H9 (cell line): ENCODE results near the gene SCAF1. TPM values are rescaled to one million over a fixed set of nuclear protein-coding genes. Genes with fewer than 3 reads are reported as not detected.

Experiments
- DNase-seq: peaks from one replicate; pipeline ENCODE4 v3.0.0-alpha.2; 2017
- H2AFZ ChIP-seq: one replicate; pipeline ENCODE4 v1.6.1; 2013; ENCODE audit warnings: mild to moderate bottlenecking, low read length, control low read depth, moderate library complexity
- H2AK5ac ChIP-seq: 2 replicates; pipeline ENCODE4 v1.6.1; 2013; ENCODE audit warnings: low read length, control low read depth, mixed read lengths; ENCODE audit not compliant: insufficient read length
- H2BK120ac ChIP-seq: one replicate; pipeline ENCODE4 v1.6.1; 2013; ENCODE audit warnings: low read depth, mild to moderate bottlenecking, low read length, control low read depth, inconsistent platforms; ENCODE audit not compliant: poor library complexity, severe bottlenecking
- H2BK12ac ChIP-seq: 2 replicates; pipeline ENCODE4 v1.6.1; 2013; ENCODE audit warnings: low read length, control low read depth, mixed read lengths, low read depth; ENCODE audit not compliant: insufficient read length
- H2BK15ac ChIP-seq: 2 replicates; pipeline ENCODE4 v1.6.1; 2013; ENCODE audit warnings: low read depth, low read length, control low read depth
- H2BK20ac ChIP-seq: one replicate; pipeline ENCODE4 v1.6.1; 2013; ENCODE audit warnings: low read depth, mild to moderate bottlenecking, low read length, control low read depth, inconsistent platforms; ENCODE audit not compliant: poor library complexity, severe bottlenecking
- H2BK5ac ChIP-seq: 2 replicates; pipeline ENCODE4 v1.6.1; 2013; ENCODE audit warnings: low read length, control low read depth, mixed read lengths; ENCODE audit not compliant: insufficient read length
- H3K14ac ChIP-seq: 2 replicates; pipeline ENCODE4 v1.6.1; 2013; ENCODE audit warnings: low read length, control low read depth; ENCODE audit not compliant: insufficient read depth
- H3K18ac ChIP-seq: 2 replicates; pipeline ENCODE4 v1.6.1; 2013; ENCODE audit warnings: low read depth, mild to moderate bottlenecking, mixed read lengths, low read length, control low read depth; ENCODE audit not compliant: insufficient read length
- H3K23ac ChIP-seq: 2 replicates; pipeline ENCODE4 v1.6.1; 2013; ENCODE audit warnings: low read length, control low read depth, mixed read lengths, low read depth; ENCODE audit not compliant: insufficient read length
- H3K23me2 ChIP-seq: 2 replicates; pipeline ENCODE4 v1.6.1; 2013; ENCODE audit warnings: low read depth, mild to moderate bottlenecking, mixed read lengths, low read length, control low read depth; ENCODE audit not compliant: insufficient read length, poor library complexity, severe bottlenecking
- H3K27ac ChIP-seq: 2 replicates; pipeline ENCODE4 v1.5.1; 2013; ENCODE audit warnings: low read length, control low read depth, mixed read lengths, low read depth; ENCODE audit not compliant: insufficient read length
- H3K27me3 ChIP-seq: 2 replicates; pipeline ENCODE4 v1.6.1; 2013; ENCODE audit warnings: low read length, control low read depth, inconsistent platforms; ENCODE audit not compliant: insufficient read depth
- H3K4ac ChIP-seq: 2 replicates; pipeline ENCODE4 v1.6.1; 2013; ENCODE audit warnings: low read depth, mild to moderate bottlenecking, control low read depth, inconsistent platforms, low read length, moderate library complexity
- H3K4me1 ChIP-seq: 2 replicates; pipeline ENCODE4 v1.6.1; 2013; ENCODE audit warnings: low read length, control low read depth, inconsistent platforms; ENCODE audit not compliant: insufficient read depth
- H3K4me2 ChIP-seq: 2 replicates; pipeline ENCODE4 v1.6.1; 2013; ENCODE audit warnings: low read length, control low read depth, mixed read lengths; ENCODE audit not compliant: insufficient read length, insufficient read depth
- H3K56ac ChIP-seq: 2 replicates; pipeline ENCODE4 v1.6.1; 2013; ENCODE audit warnings: low read depth, mild to moderate bottlenecking, mixed read lengths, low read length, control low read depth; ENCODE audit not compliant: insufficient read length
- H3K79me1 ChIP-seq: 2 replicates; pipeline ENCODE4 v1.6.1; 2013; ENCODE audit warnings: low read depth, mild to moderate bottlenecking, moderate library complexity, low read length, control low read depth, inconsistent platforms; ENCODE audit not compliant: insufficient read depth, poor library complexity, severe bottlenecking
- H3K79me2 ChIP-seq: 2 replicates; pipeline ENCODE4 v1.6.1; 2013; ENCODE audit warnings: low read length, control low read depth, inconsistent platforms; ENCODE audit not compliant: insufficient read depth
- H3K9ac ChIP-seq: 2 replicates; pipeline ENCODE4 v1.6.1; 2013; ENCODE audit warnings: low read length, control low read depth, mixed read lengths; ENCODE audit not compliant: insufficient read length; ENCODE audit errors: extremely low read depth
- H3K9me3 ChIP-seq: one replicate; pipeline ENCODE4 v1.6.1; 2013; ENCODE audit warnings: low read depth, low read length, inconsistent platforms; ENCODE audit not compliant: control insufficient read depth
- H3T11ph ChIP-seq: one replicate; pipeline ENCODE4 v1.6.1; 2013; ENCODE audit warnings: mild to moderate bottlenecking, low read length, control low read depth, inconsistent platforms
- H4K20me1 ChIP-seq: one replicate; pipeline ENCODE4 v1.6.1; 2013; ENCODE audit not compliant: control insufficient read depth, insufficient read length, insufficient read depth
- H4K5ac ChIP-seq: 2 replicates; pipeline ENCODE4 v1.6.1; 2013; ENCODE audit warnings: low read depth, mild to moderate bottlenecking, mixed read lengths, low read length, control low read depth; ENCODE audit not compliant: insufficient read length
- H4K8ac ChIP-seq: replicated peaks from 2 replicates; pipeline ENCODE4 v1.6.1; 2013; ENCODE audit warnings: low read length, control low read depth, mixed read lengths, low read depth; ENCODE audit not compliant: insufficient read length
- H4K91ac ChIP-seq: 2 replicates; pipeline ENCODE4 v1.6.1; 2013; ENCODE audit warnings: low read depth, mild to moderate bottlenecking, moderate library complexity, mixed read lengths, low read length, control low read depth; ENCODE audit not compliant: insufficient read length
- H3K27ac Mint-ChIP-seq, 3 experiments: 2 replicates in 2 of 3; 3 replicates in 1 of 3; pipeline ENCODE4 v1.8.0; 2020 to 2021; ENCODE audit warnings: mixed read lengths in 3 of 3, mild to moderate bottlenecking in 1 of 3, moderate library complexity in 1 of 3
- H3K27me3 Mint-ChIP-seq: 2 replicates; pipeline ENCODE4 v1.8.0; 2021; ENCODE audit warnings: low read depth, mild to moderate bottlenecking, moderate library complexity, mixed read lengths
- H3K36me3 Mint-ChIP-seq, 3 experiments: 2 replicates in 2 of 3; 3 replicates in 1 of 3; pipeline ENCODE4 v1.8.0; 2020 to 2021; ENCODE audit warnings: low read depth in 3 of 3, mixed read lengths in 3 of 3; ENCODE audit not compliant: insufficient read depth in 1 of 3
- H3K4me1 Mint-ChIP-seq, 2 experiments: 2 replicates each; pipeline ENCODE4 v1.8.0; 2020; ENCODE audit warnings: mixed read lengths in 2 of 2
- H3K4me3 Mint-ChIP-seq, 2 experiments: 2 replicates in 1 of 2; 3 replicates in 1 of 2; pipeline ENCODE4 v1.8.0; 2020 to 2021; ENCODE audit warnings: mild to moderate bottlenecking in 2 of 2, mixed read lengths in 2 of 2, moderate library complexity in 1 of 2
- H3K9me3 Mint-ChIP-seq, 2 experiments: 2 replicates in 1 of 2; 3 replicates in 1 of 2; pipeline ENCODE4 v1.8.0; 2020; ENCODE audit warnings: mild to moderate bottlenecking in 2 of 2, mixed read lengths in 2 of 2, moderate library complexity in 1 of 2
- WGBS: extraction: QIAGEN DNeasy Blood & Tissue Kit; methylation state at CpG from one replicate; pipeline ENCODE4 v1.1.7; 2013; ENCODE audit warnings: missing lambda C conversion rate, low lambda C conversion rate, mixed read lengths; ENCODE audit not compliant: insufficient read length; ENCODE audit errors: extremely low coverage; 5-methylcytosine and 5-hydroxymethylcytosine counted together
- total RNA-seq: library from RNA; stranded (reverse); gene quantifications from 2 replicates; pipeline ENCODE4 v1.2.1, GENCODE V29; 2021
- TF ChIP-seq, protein P1 (sequence below): fragments of 200-600 bp; sonication (generic); conservative IDR thresholded peaks from 3 replicates; pipeline ENCODE4 v1.8.0; 2021; ENCODE audit warnings: antibody characterized with exemption, mild to moderate bottlenecking

The SCAF1 gene
- total RNA-seq, 1 experiment from 2014 or later: 85.3 TPM

DNA sequence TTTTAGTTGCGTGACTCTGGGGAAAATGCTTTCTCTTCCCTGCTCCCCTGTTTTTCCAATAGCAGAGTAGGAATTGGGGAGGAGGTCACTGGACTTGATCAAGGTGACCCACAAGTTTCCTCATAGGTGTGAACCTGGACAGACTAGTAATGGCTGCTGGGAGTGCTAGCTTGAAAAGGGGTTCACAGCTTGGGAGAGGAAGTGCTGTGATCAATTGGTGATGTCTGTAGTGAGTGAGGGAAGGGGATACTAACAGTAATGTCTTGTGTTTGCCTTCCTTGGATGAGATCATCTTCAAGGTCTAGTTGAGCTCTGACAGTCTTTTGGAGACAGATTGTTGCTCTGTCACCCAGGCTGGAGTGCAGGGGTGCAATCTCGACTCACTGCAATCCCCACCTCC lies 25.5 kb downstream of the SCAF1 start:
- Mint-ChIP-seq H3K36me3 (peaks cover 22 to 50% (median 43%) of the 10 kb centered on the region in 3 experiments; a peak in 6 of 7 replicates), H3K4me3 (peak overlapping the region; percentile 99 to 100), H3K27ac (peak overlapping the region in 1 of 3 experiments; percentile 6; a peak in 1 of 7 replicates), H3K27me3 (peaks cover 3% of the 10 kb centered on the region), H3K4me1 (peaks cover 21 to 46% of the 10 kb centered on the region in 2 experiments), H3K9me3 (peaks cover 0 to 1% of the 10 kb centered on the region in 2 experiments; a peak in 2 of 5 replicates)
- Histone ChIP-seq H3K56ac (no peak overlapping the region), H3K4me1 (no peaks in the 10 kb centered on the region), H3K18ac (no peak overlapping the region), H3K14ac (no peak overlapping the region), H3K79me1 (peaks cover 11% of the 10 kb centered on the region), H3K4ac (no peak overlapping the region), H3K4me2 (no peak overlapping the region), H2AK5ac (no peak overlapping the region), H2BK5ac (no peak overlapping the region), H2BK20ac (no peak overlapping the region), H4K20me1 (no peaks in the 10 kb centered on the region), H3K23ac (no peak overlapping the region), H3T11ph (no peak overlapping the region), H4K5ac (no peak overlapping the region), H2BK12ac (no peak overlapping the region), H3K23me2 (peaks cover 18% of the 10 kb centered on the region), H2AFZ (no peak overlapping the region), H4K91ac (no peak overlapping the region), H2BK120ac (no peak overlapping the region), H3K27ac (no peak overlapping the region), H2BK15ac (no peak overlapping the region), H3K9me3 (no peaks in the 10 kb centered on the region), H4K8ac (no peak overlapping the region), H3K27me3 (no peaks in the 10 kb centered on the region), H3K79me2 (peaks cover 5% of the 10 kb centered on the region; the same call in 1 of the 2 replicates), H3K9ac (no peak overlapping the region)
- TF ChIP-seq, protein P1, sequence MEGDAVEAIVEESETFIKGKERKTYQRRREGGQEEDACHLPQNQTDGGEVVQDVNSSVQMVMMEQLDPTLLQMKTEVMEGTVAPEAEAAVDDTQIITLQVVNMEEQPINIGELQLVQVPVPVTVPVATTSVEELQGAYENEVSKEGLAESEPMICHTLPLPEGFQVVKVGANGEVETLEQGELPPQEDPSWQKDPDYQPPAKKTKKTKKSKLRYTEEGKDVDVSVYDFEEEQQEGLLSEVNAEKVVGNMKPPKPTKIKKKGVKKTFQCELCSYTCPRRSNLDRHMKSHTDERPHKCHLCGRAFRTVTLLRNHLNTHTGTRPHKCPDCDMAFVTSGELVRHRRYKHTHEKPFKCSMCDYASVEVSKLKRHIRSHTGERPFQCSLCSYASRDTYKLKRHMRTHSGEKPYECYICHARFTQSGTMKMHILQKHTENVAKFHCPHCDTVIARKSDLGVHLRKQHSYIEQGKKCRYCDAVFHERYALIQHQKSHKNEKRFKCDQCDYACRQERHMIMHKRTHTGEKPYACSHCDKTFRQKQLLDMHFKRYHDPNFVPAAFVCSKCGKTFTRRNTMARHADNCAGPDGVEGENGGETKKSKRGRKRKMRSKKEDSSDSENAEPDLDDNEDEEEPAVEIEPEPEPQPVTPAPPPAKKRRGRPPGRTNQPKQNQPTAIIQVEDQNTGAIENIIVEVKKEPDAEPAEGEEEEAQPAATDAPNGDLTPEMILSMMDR: no peak
- DNase-seq: no peak
- no CpG with 5 or more reads among the region's 2 CpGs for WGBS
